GM18951 (cell line): ENCODE results near the gene SLC27A2.

Experiments used
- POLR2A ChIP-seq: IDR thresholded peaks from 4 replicates; pipeline ENCODE4 v1.6.1; 2011; ENCODE audit warnings: mild to moderate bottlenecking; ENCODE audit not compliant: insufficient read length, insufficient read depth; ENCODE audit errors: extremely low read depth
- in situ Hi-C: fragments of 300-500 bp; cut with MboI; formaldehyde crosslinking; loops from one replicate; pipeline ENCODE4 v1.12.0; 2022; ENCODE audit warnings: low sequenced_read_pairs, mixed read lengths, inconsistent platforms; ENCODE audit not compliant: unreplicated experiment

Gene SLC27A2

DNA sequence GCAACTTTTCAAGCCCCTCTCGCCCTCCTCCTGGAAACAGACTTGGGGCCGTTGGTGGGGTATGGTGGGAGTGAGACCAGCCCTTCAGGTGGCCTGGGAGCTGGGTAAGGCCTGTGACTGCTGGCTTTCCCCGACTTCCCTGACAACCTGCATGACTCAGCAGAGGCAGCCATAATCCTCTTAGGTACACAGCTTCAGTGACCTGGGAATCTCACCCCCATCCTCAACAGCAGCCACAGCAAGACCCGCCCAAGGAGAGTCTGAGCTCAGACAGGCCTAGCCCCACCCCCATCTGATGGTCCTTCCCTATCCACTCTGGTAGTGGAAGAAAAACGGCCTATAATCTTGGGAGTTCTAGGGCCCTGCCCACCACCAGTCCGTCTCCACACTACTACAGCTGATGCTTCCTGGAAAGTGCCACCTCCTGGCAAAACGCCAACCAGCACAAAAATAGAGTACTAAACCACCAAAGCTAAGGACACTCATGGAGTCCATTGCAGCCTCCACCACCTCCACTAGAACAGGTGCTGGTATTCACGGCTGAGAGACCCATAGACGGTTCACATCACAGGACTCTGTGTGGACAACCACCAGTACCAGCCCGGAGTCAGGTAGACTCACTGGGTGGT is 13.1 kb upstream of the SLC27A2 start:
- in situ Hi-C loops = loop anchor here (25.0 kb wide), 1 partner anchor 1307 kb away; no protein-coding TSS in a partner anchor
- no peak for TF ChIP-seq POLR2A

DNA sequence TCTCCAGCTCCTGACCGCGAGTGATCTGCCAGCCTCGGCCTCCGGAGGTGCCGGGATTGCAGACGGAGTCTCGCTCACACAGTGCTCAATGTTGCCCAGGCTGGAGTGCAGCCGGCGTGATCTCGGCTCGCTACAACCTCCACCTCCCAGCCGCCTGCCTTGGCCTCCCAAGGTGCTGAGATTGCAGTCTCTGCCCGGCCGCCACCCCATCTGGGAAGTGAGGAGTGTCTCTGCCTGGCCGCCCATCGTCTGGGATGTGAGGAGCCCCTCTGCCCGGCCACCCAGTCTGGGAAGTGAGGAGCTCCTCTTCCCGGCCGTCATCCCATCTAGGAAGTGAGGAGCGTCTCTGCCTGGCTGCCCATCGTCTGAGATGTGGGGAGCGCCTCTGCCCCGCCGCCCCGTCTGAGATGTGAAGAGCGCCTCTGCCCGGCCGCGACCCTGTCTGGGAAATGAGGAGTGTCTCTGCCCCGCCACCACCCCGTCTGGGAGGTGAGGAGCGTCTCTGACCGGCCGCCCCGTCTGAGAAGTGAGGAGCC is 9.6 kb upstream of the SLC27A2 start:
- in situ Hi-C loops = loop anchor here (25.0 kb wide), 1 partner anchor 1310 kb away; no protein-coding TSS in a partner anchor

GRCh38 chr15:50176869-50177268 is 5.1 kb upstream of the SLC27A2 start:
- no peak for TF ChIP-seq POLR2A
- in situ Hi-C loops = no loop called here

DNA sequence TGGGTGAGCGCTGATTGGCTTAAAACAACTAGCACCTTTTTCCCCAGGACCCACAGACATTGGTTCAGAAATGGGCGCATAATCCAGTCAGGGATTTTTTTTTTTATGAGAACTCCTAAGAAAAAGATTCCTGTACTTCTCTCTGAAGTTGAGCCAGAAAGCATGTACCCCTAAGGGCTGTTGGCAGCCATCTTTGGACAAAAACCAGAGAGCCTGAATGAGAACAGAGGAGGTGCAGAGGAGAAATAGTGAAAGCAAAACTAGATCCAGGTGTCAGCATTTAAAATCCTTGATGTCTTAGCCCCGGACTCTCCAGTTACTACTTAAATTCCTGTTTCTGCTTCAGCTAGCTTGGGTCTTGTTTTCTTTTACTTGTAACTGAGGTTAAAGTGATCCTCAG is 1.9 kb upstream of the SLC27A2 start:
- in situ Hi-C loops = no loop called here
- TF ChIP-seq POLR2A = no peak

GRCh38 chr15:50180582-50180981 is 1.4 kb upstream of the SLC27A2 start:
- no peak for TF ChIP-seq POLR2A
- in situ Hi-C loops = no loop called here

DNA sequence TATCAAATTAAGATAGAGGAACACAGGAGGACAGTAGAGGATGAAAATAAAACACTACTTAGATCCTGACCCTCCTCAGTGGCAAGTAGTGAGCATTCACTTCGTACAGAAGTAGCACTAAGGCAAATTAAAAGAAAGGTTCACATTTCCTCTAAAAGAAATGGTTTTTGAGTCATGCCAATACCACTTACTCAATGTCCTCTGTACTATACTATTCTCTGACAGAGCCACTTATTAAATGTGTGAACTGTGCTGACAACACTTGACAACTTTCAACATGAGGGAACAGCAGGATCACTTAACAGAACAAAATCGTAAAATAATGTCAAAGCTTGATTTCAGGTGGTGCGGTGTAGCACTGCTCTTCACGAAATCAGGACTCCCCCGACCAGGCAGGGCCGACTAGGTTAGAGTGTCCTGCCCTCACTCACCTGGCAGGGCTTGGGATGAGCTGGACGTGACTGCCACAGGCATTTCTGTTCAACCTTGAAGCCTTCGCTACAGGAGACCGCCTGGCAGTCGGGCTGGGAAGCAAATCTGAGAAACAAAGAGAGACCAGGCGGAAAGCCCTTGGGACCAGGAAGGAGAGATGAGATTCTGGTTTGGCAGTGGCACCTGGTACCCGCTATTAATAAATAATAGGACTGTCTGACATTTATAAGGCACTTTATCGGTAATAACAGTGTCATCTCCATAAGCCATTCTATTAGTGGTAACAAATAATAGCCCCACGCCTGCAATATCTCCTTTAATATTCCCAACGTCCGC is 611 bp upstream of the SLC27A2 start:
- in situ Hi-C loops = no loop called here
- TF ChIP-seq POLR2A = no peak

DNA sequence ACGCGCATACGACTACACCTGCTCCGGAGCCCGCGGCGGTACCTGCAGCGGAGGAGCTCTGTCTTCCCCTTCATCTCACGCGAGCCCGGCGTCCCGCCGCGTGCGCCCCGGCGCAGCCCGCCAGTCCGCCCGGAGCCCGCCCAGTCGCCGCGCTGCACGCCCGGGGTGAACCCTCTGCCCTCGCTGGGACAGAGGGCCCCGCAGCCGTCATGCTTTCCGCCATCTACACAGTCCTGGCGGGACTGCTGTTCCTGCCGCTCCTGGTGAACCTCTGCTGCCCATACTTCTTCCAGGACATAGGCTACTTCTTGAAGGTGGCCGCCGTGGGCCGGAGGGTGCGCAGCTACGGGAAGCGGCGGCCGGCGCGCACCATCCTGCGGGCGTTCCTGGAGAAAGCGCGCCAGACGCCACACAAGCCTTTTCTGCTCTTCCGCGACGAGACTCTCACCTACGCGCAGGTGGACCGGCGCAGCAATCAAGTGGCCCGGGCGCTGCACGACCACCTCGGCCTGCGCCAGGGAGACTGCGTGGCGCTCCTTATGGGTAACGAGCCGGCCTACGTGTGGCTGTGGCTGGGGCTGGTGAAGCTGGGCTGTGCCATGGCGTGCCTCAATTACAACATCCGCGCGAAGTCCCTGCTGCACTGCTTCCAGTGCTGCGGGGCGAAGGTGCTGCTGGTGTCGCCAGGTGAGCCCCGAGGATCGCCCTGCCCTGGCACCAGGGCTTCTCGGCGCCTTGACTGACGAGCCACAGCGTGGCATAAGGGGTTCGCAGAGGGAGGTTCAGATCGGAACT is 420 bp downstream of the SLC27A2 start:
- no peak for TF ChIP-seq POLR2A
- in situ Hi-C loops = no loop called here

- in situ Hi-C loops = no loop called here
Observed at GRCh38 chr15:50183112-50183794, 1.3 kb downstream of the SLC27A2 start.

DNA sequence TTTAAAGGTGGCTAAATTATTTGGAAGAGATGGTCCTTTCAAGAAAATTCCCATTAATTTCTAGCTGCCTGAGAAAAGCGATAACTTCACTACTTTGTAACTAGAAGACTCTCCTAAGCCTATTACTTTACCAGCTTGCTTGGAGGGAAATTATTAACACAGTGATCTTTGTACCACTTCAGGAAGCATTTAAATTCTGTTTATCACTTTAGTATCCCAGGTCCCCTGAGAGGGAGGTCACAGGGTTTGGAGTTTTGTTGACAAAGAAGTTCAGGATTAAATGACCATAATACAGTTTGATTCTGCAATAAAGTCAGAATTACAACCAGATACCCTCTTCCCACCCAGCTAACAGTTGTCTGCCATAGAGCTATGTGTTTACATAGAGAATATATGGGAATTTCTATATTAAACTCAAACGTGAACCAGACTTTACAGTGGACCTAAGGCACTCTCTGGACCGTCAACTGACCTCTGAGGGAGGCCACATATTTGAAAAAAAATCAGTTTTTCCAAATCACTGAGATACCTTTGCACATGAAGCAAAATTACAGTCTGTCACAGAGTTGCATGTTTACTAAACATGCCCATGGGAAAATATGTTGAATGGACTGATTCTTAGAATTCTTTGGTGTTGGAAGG is 3.0 kb downstream of the SLC27A2 start:
- in situ Hi-C loops = no loop called here
- no peak for TF ChIP-seq POLR2A

More at GRCh38 chr15:50183112-50183794, 1.3 kb downstream of the SLC27A2 start:
- no peak for TF ChIP-seq POLR2A

- in situ Hi-C loops = no loop called here
- no peak for TF ChIP-seq POLR2A
Observed at GRCh38 chr15:50186090-50186489, 4.1 kb downstream of the SLC27A2 start.

- TF ChIP-seq POLR2A = no peak
- in situ Hi-C loops = no loop called here
Observed at GRCh38 chr15:50186752-50187151, 4.8 kb downstream of the SLC27A2 start.

GRCh38 chr15:50187525-50187924 is 5.5 kb downstream of the SLC27A2 start:
- in situ Hi-C loops = no loop called here
- TF ChIP-seq POLR2A = no peak
